GM12878 (cell line): ENCODE data around the gene RUNDC3A. TPM values are rescaled to one million over a fixed set of nuclear protein-coding genes. Genes with fewer than 3 reads are reported as not detected.

Source experiments
- ATAC-seq: fragments of 200-7000 bp; cut with Tn5 transposase; 3 replicates; pipeline ENCODE4 v1.9.1; 2020; ENCODE audit warnings: mild to moderate bottlenecking, moderate library complexity
- BruUV-seq: library from RNA; stranded (reverse); fragments of 400-500 nt; replicated peaks from 2 replicates; lab custom pipeline; 2021; lab: Mats Ljungman, UMichigan
- CTCF ChIA-PET: fragments of 300-600 bp; sonication (Branson Sonifier 250); formaldehyde crosslinking; extraction: SDS; loops from one replicate; lab custom pipeline; 2021; ENCODE audit warnings: inconsistent platforms; lab: Yijun Ruan, JAX
- POLR2A ChIA-PET: fragments of 350-600 bp; formaldehyde crosslinking; extraction: SDS; loops from one replicate; lab custom pipeline; 2021; ENCODE audit warnings: inconsistent platforms; lab: Charles Lee
- RAD21 ChIA-PET: fragments of 300-600 bp; sonication (Branson Sonifier 250); formaldehyde crosslinking; loops from one replicate; lab custom pipeline; 2023; ENCODE audit warnings: antibody characterized with exemption; ENCODE audit not compliant: unreplicated experiment; lab: Charles Lee
- SMC1A ChIA-PET: fragments of 300-600 bp; sonication (Branson Sonifier 250); formaldehyde crosslinking; loops from one replicate; lab custom pipeline; 2023; ENCODE audit not compliant: unreplicated experiment, uncharacterized antibody; lab: Charles Lee
- DNase-seq: peaks from one replicate; pipeline ENCODE4 v3.0.0-alpha.2; 2011; ENCODE audit warnings: low read depth, low spot score
- FAIRE-seq: peaks from 3 replicates; lab custom pipeline; 2011; peaks lifted over from hg19 to GRCh38; lab: Jason Lieb, UNC
- H2AFZ ChIP-seq: 2 replicates; pipeline ENCODE4 v1.6.0; 2011; ENCODE audit warnings: low read depth, low read length, control low read depth; ENCODE audit not compliant: control insufficient read depth
- H3K27ac ChIP-seq: 2 replicates; pipeline ENCODE4 v1.5.1; 2011; ENCODE audit warnings: control low read depth; ENCODE audit not compliant: control insufficient read depth, insufficient read depth
- H3K27me3 ChIP-seq, 2 experiments: replicated peaks in 1 of 2; 2 replicates each; pipeline versions ENCODE4 v1.6.0 to v1.6.1; 2011; ENCODE audit warnings: low read length in 1 of 2; ENCODE audit not compliant: control insufficient read depth in 2 of 2, insufficient read depth in 2 of 2
- H3K36me3 ChIP-seq, 2 experiments: 2 replicates each; pipeline ENCODE4 v1.5.1; 2011; ENCODE audit warnings: low read length in 1 of 2; ENCODE audit not compliant: control insufficient read depth in 2 of 2, insufficient read depth in 2 of 2
- H3K4me1 ChIP-seq: 2 replicates; pipeline ENCODE4 v1.6.1; 2011; ENCODE audit warnings: mild to moderate bottlenecking, low read length, moderate library complexity, mixed read lengths; ENCODE audit not compliant: control insufficient read depth, insufficient read depth
- H3K4me2 ChIP-seq: 2 replicates; pipeline ENCODE4 v1.6.0; 2011; ENCODE audit warnings: control low read depth; ENCODE audit not compliant: control insufficient read depth, insufficient read depth
- H3K4me3 ChIP-seq: fragments of 200-600 bp; sonication (generic); 2 replicates; pipeline ENCODE4 v1.5.1; 2016
- H3K79me2 ChIP-seq: 2 replicates; pipeline ENCODE4 v1.6.0; 2011; ENCODE audit warnings: low read length; ENCODE audit not compliant: control insufficient read depth, insufficient read depth
- H3K9ac ChIP-seq: 2 replicates; pipeline ENCODE4 v1.8.0; 2011; ENCODE audit warnings: low read length, control low read depth, mixed read lengths; ENCODE audit not compliant: control insufficient read depth, insufficient read depth
- H3K9me3 ChIP-seq: replicated peaks from 3 replicates; pipeline ENCODE4 v1.5.1; 2011; ENCODE audit warnings: mild to moderate bottlenecking, low read length; ENCODE audit not compliant: control insufficient read depth, insufficient read depth
- H4K20me1 ChIP-seq: 2 replicates; pipeline ENCODE4 v1.6.0; 2011; ENCODE audit not compliant: control insufficient read depth, insufficient read depth
- POLR2A ChIP-seq: IDR thresholded peaks from 2 replicates; pipeline ENCODE4 v1.6.1; 2011; ENCODE audit warnings: low read depth, mild to moderate bottlenecking, low read length
- RAD21 ChIP-seq: IDR thresholded peaks from 2 replicates; pipeline ENCODE4 v1.6.1; 2011; ENCODE audit warnings: mild to moderate bottlenecking, low read depth, low read length, moderate library complexity; ENCODE audit not compliant: insufficient read depth
- STAT1 ChIP-seq: fragments of 450-650 bp; conservative IDR thresholded peaks from 2 replicates; pipeline ENCODE4 v1.6.1; 2014; ENCODE audit warnings: antibody characterized with exemption, mild to moderate bottlenecking
- WGBS: methylation state at CpG from one replicate; pipeline ENCODE4 v1.1.6; 2016; ENCODE audit warnings: low lambda C conversion rate; ENCODE audit not compliant: insufficient replicate concordance, insufficient coverage; ENCODE audit errors: missing lambda C conversion rate; 5-methylcytosine and 5-hydroxymethylcytosine counted together
- in situ Hi-C: fragments of 300-500 bp; cut with MboI; formaldehyde crosslinking; loops from 9 replicates; pipeline ENCODE4 v1.14.3; 2018; ENCODE audit warnings: mixed read lengths
- intact Hi-C: fragments of 100-400 bp; cut with micrococcal nuclease; formaldehyde crosslinking; loops from one replicate; pipeline ENCODE4 v1.14.2; 2022; ENCODE audit not compliant: unreplicated experiment
- polyA plus RNA-seq, 11 experiments: library from polyadenylated mRNA; depleted of rRNA in 4 of 11; unstranded in 6 of 11; stranded (reverse) in 5 of 11; fragments of >200 nt; fragmentation: Nextera tagmentation in 4 of 11; fragmentation: Illumina TruSeq in 1 of 11; extraction: Ambion mirVana in 4 of 11; extraction: Trizol in 1 of 11; gene quantifications; 1 replicate in 1 of 11; 2 replicates in 10 of 11; pipeline versions ENCODE4 v1.2.1 to v1.2.3, GENCODE V29; 2011 to 2016; ENCODE audit warnings: inconsistent platforms in 2 of 11, missing spikeins in 2 of 11, low read depth in 1 of 11
- total RNA-seq, 4 experiments: library from RNA; depleted of rRNA in 3 of 4; stranded (reverse); fragments of >200 nt in 3 of 4; fragmentation: Illumina TruSeq in 1 of 4; extraction: Trizol in 1 of 4; gene quantifications; 2 replicates each; pipeline versions ENCODE4 v1.2.1 to v1.2.3, GENCODE V29; 2013 to 2021

RUNDC3A gene
- total and polyA plus RNA-seq, 10 of the 15 experiments (the other 5 are each of a cell fraction or from before 2014, with no cell fraction given) = 0.07 to 0.17 TPM; not detected in 8

DNA sequence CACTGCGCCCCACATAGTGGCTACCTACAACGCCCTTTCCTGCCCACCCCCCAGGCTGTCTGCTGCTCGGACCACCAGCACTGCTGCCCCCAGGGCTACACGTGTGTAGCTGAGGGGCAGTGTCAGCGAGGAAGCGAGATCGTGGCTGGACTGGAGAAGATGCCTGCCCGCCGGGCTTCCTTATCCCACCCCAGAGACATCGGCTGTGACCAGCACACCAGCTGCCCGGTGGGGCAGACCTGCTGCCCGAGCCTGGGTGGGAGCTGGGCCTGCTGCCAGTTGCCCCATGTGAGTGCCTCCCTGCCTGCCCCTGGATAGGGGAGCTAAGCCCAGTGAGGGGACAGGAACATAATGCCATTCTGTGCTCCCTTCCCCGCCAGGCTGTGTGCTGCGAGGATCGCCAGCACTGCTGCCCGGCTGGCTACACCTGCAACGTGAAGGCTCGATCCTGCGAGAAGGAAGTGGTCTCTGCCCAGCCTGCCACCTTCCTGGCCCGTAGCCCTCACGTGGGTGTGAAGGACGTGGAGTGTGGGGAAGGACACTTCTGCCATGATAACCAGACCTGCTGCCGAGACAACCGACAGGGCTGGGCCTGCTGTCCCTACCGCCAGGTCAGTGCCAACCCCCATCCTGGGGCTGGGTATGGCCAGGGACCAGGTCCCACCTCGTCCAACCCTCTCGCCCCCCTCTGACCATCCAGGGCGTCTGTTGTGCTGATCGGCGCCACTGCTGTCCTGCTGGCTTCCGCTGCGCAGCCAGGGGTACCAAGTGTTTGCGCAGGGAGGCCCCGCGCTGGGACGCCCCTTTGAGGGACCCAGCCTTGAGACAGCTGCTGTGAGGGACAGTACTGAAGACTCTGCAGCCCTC, 43.8 kb downstream of the RUNDC3A start:
- H3K27me3 ChIP-seq = no peaks in the 10 kb centered on the region; a peak in 1 of 4 replicates
- intact Hi-C loops = no loop called here
- BruUV-seq = no TSS peak
- in situ Hi-C loops = no loop called here
- H2AFZ ChIP-seq = no peak overlapping the region
- DNase-seq = no peak
- ChIA-PET SMC1A (interaction anchor here (0.8 to 1.6 kb wide), 3 partner anchors 162 to 171 kb away, joined by 3 to 6 read pairs (median 4); no protein-coding TSS in a partner anchor), RAD21 (interaction anchor here (2.7 to 3.0 kb wide), 2 partner anchors 21 to 141 kb away, joined by 13 to 21 read pairs; no protein-coding TSS in a partner anchor), POLR2A (no interaction called here), CTCF (interaction anchor here (1.2 to 12.5 kb wide), 6 partner anchors 11 to 167 kb away, joined by 3 to 154 read pairs (median 8); partner anchors contain the start of genes FAM171A2 and SLC25A39)
- FAIRE-seq = no peak
- H3K4me2 ChIP-seq = no peak overlapping the region
- no peak overlapping the region for H3K4me3 ChIP-seq
- H4K20me1 ChIP-seq = no peaks in the 10 kb centered on the region
- TF ChIP-seq STAT1 (no peak), POLR2A (peak; percentile 16; the same call in 1 of the 2 replicates), RAD21 (no peak)
- no peak for ATAC-seq
- WGBS = 90% methylated on average over 36 of the region's 36 CpGs
- H3K9me3 ChIP-seq = no peaks in the 10 kb centered on the region
- H3K9ac ChIP-seq = no peak overlapping the region
- H3K4me1 ChIP-seq = peaks cover 30% of the 10 kb centered on the region
- peaks cover 18% of the 10 kb centered on the region for H3K79me2 ChIP-seq
- H3K36me3 ChIP-seq = peaks cover 18 to 20% of the 10 kb centered on the region in 2 experiments; a peak in 3 of 4 replicates
- no peak overlapping the region for H3K27ac ChIP-seq
